Measurements from ENCODE around the gene LDLRAP1.

GRCh38 chr1:25608488-25609178 lies 65.2 kb downstream of the LDLRAP1 start:
- TF ChIP-seq ZNF274 (IDR thresholded peaks at IDR 0.05; ENCODE audit: low read depth, low read length) (no peak), YY1 (IDR thresholded peaks at IDR 0.05; ENCODE audit: insufficient read depth, insufficient read length) (no peak)

Measured in NT2/D1 (cell line).